GM18517 (cell line): ENCODE measurements around the gene MACROD1.

Experiments
- ATAC-seq: cut with Tn5 transposase; IDR thresholded peaks from one replicate; pipeline ENCODE4 v1.9.1; 2021; ENCODE audit warnings: mild to moderate bottlenecking, moderate library complexity; ENCODE audit not compliant: unreplicated experiment

The MACROD1 gene

DNA sequence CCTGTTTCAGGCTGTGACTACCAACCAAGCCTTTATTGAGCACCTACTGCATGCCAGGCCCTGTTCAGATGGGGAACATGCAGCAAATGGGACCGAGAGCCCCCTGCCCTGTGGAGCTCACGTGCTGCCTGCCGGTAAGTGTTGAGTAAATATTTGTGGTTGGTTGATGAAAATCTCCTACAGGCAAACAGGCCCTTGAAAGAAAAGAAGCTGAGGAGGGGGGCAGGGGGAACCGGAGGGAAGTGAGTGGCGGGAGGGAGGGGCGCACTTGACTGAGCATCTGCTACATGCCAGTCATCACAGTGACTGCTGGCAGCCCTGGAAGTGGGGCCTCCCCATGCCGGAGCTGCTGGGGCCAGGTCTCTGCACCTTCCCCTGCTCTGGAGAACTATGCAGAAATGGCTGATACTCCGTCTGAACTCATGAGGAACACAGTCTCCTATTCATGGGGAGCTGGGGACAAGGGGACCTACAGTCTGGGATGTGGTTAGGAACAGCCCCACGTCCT lies 34.2 kb downstream of the MACROD1 start:
- ATAC-seq: no peak

DNA sequence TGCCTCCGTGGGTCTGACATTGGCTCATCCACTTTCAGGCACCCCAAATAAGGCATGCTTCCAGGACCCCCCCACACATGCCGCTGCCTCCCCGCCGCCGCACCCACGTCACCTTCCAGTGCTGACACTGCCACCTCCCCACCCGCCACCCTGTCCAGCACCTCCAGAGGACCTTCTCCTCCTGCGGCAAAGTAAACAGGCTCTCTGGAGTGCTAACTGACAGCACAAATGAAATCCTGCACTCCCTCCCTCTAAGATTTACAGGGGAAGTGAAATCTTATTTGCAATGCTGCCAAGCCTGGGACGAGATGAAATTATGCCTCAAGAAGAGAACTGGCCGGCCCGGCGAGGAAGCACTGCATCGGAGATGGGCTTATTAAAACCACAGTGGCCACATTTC lies 35.3 kb downstream of the MACROD1 start:
- no peak for ATAC-seq

DNA sequence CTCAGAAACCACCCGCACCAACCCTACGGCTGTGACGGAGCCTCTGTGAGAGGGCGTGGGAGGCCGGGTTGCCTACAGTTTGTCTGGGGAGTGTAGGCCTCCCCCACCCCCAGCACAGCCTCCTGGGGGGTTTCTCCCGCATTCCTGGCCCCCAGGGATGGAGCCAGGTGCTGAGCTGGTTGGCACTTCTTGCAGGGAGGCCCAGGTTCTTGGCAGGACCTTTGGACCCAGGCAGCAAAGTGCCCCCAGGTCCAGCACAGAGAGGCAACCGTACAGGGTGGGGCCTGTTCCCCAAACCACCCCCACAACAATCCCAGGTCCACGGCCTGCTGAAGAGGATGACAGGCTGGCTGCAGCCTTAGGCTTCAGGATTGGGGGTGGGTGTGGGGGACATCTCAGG lies 36.5 kb downstream of the MACROD1 start:
- no peak for ATAC-seq

DNA sequence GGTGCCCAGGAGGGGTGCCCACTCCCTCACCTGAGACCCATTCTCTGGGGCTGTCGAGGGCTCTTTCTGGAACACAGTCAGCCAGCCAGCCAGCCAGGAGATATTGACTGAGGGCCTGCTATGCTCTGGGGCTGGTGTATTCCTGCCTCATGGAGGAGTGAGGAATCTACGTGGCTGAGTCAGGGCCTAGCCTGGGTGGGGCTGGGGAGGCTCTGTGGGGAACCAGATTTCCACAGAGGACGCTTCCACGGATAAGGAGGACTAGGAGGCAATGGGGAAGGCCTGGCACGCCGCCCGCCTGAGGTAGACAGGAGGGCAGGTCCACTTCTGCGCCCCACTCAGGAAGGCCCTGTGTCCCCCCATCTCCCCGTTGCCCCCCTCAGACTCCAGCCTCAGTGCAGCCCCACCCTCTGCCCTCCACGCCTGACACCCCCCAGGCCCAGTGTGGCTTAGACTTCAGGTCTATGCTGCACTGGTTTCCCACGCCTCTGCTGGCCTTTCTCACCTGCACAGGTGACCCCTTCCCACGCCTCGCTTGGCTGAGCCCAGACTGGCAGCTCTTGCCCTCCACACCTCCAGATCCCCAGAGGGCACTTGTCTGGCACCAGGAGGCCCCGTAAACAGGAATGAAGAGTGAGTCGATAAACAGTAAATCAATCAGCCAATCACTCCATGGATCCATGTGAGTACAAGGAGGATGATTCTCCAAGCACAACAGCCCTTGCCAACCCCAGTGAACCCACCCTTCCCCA lies 37.5 kb downstream of the MACROD1 start:
- ATAC-seq: no peak

DNA sequence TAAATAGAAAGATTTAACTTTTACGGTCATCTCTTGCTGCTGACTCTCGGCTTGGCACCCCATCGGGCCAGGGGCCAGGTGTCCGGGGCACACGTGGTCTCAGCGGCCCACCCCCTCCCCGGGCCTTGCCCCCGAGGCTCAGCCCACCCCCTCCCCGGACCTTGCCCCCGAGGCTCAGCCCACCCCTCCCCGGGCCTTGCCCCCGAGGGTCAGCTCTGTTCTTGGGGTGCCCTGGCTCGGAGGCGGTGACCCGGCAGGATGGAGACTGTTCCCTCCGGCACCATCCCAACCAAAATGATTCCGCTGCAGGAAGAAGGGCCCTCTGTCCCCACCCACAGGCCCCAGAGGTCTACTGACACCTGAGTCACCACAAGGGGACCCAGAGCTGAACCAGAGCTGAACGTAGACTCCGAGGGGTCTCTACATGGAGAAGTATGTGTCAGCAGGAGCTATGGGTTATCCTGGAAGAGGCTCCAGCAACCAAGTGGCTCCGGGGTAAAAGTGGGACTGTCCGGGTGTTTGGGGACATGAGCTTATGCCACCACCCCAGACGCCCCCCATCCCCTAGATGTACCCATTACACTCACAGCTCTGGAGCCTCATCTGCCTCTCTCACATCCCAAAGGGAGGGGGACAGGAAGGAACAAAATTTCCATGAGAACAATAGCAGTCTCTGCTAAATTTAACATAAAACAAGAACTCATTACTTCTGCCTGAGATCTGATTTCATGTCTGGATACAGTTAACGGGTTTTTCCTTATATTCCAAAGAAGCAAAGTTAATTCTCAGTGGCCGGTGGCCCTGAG lies 38.4 kb downstream of the MACROD1 start:
- no peak for ATAC-seq

DNA sequence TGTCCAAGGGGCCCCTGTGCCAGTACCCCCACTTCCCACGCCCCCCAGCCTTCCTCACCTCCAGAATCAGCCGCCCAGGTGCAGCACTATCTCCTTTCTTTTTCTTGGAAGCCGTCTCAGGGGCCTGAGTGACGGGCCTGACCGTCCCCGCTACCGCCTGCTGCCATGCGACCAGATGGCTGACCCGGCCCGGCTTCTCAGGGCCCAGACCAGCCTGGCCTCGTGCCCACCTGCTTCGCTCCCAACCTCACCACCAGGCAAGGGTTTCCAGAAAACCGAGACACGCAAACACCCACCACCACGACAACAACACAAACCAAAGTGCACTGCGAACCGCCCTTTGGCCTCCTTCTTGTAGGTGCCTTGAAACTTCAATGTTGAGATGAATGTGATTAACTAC lies 39.1 kb downstream of the MACROD1 start:
- no peak for ATAC-seq

DNA sequence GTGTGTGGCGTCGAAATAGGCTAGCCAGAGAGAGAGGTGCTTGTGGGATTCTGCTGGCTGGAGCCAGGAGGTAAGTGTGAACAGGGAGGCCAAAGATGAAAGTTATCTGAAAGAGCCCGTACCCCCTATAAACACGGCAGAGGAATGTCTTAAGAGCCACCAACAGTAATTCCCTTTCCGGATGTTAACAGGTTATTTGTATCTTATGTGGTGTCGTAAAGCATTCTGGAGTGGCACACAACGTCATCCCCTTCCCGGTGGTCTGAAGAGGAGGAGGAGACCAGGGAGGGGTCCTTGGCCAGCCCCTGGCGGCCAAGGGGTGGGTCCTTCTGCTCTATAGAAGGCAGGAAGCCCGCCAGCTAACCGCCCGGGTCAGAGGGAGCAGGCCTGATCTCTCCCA lies 39.5 kb downstream of the MACROD1 start:
- no peak for ATAC-seq

DNA sequence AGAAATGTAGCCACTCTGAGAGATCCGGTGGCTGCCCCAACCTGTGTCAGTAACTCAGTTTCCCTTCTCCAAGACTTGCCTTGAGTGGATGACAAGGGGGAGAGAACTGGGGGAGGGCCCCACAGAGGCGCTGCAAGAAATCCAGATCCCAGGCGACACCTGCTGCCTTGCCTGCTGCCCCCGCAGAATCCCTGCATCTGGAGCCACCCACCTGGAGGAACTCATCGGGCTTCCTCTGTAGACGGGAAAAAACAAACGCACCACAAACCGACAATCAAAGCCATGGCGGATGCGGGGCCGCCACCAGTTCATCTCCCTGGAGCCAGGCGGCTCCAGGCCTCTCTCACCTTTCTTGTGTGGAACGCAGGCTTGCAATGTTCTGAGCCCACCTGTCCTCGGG lies 40.2 kb downstream of the MACROD1 start:
- no peak for ATAC-seq

DNA sequence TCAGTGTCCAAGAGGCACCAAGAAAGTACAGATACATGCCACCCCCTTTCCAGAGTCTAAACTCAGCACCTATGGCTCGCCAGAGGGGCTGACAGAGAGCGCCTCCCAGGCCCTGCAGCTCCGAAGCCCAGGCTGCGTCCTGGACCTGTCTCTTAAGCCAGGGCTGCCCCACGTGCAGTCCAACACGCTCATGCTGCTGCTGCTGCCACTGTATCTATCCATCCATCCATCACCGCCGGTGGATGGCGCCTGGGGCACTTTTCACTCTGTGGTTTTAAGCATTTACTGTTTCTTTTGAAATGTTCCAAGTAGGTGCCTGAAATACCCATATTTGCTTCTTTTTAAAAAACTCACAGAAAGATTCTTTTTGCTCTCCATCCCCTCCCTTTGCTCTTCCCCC lies 41.8 kb downstream of the MACROD1 start:
- ATAC-seq: no peak

DNA sequence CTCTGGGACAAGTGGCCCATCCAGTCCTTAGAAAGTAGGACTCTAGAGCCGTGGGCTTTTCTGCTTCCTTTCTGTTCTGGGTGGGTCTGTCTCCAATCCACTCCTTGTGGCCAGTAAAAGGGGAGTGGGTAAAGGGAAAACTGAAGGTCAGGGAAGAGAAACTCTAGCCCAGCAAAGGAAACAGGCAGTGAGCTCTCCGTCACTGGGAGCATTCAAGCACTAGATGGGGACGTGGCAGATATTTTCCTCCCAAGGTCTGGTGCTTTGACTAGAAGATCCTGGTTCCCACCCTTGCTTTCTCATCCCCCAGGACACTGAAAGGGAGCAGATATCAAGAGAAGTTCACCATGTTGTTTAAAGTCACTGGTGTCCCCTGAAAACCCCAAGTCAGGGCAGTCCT lies 42.2 kb downstream of the MACROD1 start:
- ATAC-seq: no peak

DNA sequence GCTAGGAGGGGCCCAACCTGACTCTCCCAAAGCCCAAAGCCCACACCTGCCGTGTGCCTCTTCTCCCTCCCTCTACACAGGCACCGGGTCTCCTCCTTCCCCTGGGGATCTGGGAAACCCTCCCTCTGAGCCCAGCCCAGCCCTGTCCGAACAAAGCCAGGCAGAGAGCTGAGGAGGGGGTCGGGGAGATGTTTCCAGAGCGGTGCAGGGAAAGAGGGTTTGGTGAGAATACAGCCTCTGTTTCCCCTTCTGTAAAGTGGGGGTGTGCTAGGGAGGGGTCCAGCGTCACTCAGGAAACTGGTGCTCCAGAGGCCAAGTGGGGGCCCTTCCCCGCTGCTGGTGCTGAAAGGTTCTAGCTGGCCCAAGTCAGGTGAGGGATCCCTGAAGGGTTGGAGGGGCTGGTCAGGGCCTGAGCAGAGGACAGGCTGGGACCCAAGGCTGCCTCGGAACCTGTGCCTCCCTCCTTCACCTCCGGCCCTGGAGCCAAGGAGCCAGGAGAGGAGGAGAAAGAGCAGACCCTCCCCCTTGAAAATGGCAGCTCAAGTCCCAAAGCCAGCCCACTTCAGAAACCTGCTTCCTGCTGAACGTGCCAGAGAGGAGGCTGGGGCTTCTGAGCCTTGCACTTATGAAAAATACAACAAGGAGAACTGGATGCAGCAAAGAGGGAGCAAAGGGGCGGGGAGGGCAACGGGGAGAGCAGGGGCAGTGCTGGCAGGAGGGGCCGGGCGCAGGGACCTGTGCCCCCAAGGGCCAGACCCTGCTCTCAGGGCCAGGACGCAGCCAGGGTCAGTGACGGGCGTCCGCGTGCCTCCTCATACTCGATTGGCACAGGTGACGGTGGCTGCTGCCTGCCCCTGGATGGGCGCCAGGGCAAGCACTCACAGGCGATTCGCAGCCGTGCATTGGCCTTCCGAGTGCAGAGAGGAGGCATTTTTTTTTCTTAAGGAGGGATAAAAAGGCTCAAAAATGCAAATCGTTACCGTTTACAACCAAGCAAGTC lies 43.2 kb downstream of the MACROD1 start:
- no peak for ATAC-seq

DNA sequence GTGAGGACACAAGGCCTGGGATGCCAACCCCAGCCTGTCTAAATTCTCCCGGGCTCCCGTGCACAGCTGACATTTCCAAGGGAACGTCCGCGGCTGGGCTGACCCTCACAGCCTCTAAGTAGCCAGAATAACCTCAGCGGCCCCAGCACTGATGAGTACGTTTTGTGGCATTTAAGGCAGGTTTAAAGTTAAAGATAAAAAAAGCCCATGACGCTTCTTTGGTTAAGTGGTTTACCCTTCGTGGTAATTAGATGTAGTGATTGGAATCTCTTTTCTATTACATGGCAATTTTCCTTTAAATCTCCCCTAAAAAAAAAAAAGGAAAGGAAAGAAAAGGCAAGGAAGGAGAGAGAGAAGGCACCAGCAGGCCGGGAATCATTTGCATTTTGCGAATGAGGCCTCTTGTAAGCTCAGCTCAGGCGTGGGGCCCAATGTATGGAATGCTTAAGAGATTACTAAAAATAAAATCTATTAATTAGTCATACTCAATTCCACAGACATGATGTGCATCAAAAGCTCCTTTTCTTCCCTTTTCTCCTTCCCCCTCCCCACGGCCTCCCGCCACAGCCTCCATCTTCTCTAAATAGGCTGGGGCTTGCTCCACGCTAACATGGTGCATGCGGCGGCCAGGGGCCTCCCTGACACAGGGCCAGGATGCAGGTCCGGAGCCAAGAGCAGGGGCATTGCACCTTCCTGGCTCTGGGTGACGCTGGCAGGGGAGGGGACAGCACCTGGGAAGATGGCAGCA lies 44.1 kb downstream of the MACROD1 start:
- no peak for ATAC-seq

DNA sequence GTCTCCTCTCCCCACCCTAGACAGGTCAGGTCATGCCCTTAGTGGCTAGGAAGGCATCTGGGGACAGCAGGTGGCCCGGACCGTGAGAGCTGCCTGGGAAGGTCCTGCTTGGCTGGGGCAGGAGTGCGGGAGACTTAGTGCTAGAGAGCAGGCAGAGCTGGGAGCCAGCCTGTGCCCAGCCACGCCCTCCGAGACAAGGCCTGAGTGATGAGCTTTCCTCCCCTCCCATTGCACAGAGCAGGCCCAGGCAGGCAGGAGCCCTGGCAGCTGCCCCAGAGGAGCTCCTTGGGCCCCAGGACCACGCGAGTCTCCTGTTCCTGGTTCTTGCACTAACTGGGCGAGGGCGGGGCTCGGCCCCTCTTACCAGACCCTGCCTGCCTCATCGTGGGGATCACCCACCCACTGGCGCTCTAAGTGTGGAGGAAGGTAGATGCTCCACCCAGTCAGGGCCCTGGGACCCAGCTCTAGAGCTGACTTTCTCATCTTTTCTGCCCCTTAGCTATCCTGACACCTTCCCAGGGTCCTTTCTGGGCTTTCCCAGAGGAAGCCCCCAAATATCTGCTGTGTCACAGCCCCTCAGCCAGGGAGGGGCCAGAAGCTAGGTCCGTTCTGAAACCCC lies 44.9 kb downstream of the MACROD1 start:
- ATAC-seq: no peak

DNA sequence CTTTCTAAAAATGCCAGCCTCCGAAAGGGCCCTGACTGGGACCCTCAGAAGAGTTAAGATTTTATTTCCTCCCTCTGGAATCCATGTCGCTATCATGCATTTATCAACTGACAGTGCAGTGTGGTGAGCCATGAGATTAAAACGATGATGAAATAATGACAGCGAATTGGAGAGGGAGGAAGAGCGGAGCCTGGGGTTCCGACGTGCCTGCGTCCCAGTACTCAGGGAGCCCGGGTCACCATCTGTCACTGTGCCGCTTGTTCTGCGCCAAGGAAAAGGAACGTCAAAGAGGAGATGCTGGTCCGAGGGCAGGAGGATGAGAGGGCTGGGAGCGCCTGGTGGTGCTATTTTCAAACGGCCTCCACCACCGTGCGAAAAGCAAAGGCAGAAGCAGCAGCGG lies 46.2 kb downstream of the MACROD1 start:
- no peak for ATAC-seq

DNA sequence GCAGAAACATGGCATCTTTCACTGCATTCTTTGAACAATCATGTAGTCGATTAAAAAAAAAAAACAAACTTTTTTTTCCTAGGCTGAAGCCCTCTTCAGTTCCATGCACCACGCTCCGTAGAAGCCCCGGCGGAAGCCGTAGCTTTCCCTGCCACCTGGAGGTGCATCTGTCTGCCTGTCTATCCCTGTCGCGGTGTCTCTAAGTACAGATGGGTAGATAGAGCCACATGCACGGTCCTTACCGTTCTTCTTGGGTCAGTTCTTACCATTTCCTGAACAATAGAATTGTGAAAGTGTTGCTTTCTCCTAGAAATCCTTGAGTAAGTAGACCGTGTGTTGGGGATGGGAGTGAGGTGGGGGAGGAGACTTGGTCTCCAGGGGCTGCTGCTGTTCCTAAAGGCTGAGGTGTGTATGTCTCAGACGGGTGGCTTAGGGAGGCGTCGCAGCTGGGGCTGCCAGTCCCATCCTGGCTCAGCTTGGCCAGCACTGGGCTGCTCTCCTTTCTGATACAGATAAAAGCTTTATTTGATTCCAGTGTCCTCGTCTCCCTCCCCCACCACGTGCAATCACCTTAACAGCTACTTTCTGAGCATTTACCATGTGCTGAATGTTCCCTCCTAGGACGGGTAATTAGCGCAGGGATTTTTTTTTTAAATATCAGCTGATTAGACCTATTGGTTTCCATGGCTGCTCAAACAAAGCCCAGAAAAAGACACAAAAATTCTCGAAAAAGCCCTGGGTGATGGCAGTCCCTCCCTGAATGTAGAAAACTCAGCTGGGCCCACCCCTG lies 46.8 kb downstream of the MACROD1 start:
- ATAC-seq: no peak

DNA sequence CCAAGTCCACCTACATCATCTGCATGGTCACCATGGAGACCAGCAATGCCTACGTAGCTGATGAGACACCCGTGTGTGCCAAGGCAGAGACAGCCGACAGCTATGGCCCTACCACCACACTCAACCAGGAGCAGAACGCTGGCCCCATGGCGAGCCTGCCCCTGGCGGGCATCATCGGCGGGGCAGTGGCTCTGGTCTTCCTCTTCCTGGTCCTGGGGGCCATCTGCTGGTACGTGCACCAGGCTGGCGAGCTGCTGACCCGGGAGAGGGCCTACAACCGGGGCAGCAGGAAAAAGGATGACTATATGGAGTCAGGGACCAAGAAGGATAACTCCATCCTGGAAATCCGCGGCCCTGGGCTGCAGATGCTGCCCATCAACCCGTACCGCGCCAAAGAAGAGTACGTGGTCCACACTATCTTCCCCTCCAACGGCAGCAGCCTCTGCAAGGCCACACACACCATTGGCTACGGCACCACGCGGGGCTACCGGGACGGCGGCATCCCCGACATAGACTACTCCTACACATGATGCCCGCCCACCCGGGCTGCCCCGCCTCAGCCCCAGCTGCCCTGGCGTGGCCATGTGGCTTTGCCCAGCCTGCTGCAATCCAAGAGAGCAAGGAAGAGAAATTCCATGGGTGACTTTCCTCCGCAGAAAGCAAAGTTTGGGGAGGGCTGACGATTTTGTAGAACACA lies 48.0 kb downstream of the MACROD1 start:
- no peak for ATAC-seq

DNA sequence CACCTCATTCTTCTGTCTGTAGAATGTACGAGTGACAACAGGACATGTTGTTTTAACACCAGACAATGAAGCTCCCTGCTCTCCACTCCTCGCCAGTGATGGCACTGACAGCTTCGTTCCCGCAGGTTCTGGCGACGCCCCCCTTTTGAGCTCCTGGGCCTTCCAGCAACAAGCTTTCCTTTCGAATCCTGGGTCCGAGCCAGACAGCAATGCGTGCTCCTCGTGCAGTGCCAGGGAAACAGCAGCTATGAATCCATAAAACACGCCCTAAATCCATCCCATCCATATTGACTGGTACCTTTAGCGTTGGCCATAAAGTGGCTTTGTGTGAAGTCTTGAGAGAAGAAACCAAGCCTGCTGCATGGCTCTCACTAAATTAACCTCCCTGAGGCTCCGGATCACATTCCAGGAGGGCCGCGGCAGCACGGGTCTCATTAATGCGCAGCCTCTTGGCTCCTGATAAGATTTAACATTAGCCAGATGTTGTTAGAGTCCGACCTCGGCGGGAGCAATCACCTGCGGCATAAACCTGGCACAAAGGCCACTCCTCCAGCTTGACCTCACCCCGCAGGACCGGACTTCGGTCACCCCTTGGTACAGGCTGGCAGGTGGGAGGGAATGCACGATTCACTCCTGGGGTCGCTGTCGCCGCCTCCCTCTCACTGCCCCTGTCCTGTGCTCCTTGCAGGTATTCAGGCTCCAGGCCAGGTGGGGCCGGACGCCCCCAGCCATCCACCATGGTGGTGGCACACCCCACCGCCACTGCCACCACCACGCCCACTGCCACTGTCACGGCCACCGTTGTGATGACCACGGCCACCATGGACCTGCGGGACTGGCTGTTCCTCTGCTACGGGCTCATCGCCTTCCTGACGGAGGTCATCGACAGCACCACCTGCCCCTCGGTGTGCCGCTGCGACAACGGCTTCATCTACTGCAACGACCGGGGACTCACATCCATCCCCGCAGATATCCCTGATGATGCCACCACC lies 50.1 kb downstream of the MACROD1 start:
- ATAC-seq: no peak
